Measurements from ENCODE around the gene TBX4. TPM values are rescaled to one million over a fixed set of nuclear protein-coding genes. Genes with fewer than 3 reads are reported as not detected.

TBX4 gene
- total RNA-seq, 4 donors from 2014 or later: not detected

- Histone ChIP-seq H3K27me3 (no peaks in the 10 kb centered on the region), H3K9me3 (no peaks in the 10 kb centered on the region), H3K27ac (no peak overlapping the region), H3K4me3 (no peak overlapping the region), H3K36me3 (no peaks in the 10 kb centered on the region), H3K4me1 (peaks cover 0 to 2% (median 0%) of the 10 kb centered on the region in 4 donors)
- no peak for DNase-seq
- no peak for TF ChIP-seq POLR2A (IDR thresholded peaks at IDR 0.05)
- TF ChIP-seq CTCF (IDR thresholded peaks at IDR 0.05): no peak
These were observed 30.0 kb upstream of the TBX4 start for GRCh38 chr17:61422116-61422799.

GRCh38 chr17:61422869-61423268, 29.4 kb upstream of the TBX4 start:
- no peaks in the 10 kb centered on the region for H3K27me3 ChIP-seq
- H3K4me3 ChIP-seq: no peak overlapping the region
- H3K36me3 ChIP-seq: no peaks in the 10 kb centered on the region
- no peaks in the 10 kb centered on the region for H3K4me1 ChIP-seq
- no peak for DNase-seq
- no peaks in the 10 kb centered on the region for H3K9me3 ChIP-seq
- H3K27ac ChIP-seq: no peak overlapping the region
- TF ChIP-seq POLR2A (IDR thresholded peaks at IDR 0.05) (no peak), CTCF (IDR thresholded peaks at IDR 0.05) (no peak)

GRCh38 chr17:61423967-61424649, 28.1 kb upstream of the TBX4 start:
- no peaks in the 10 kb centered on the region for H3K4me1 ChIP-seq
- no peaks in the 10 kb centered on the region for H3K27me3 ChIP-seq
- H3K27ac ChIP-seq: no peak overlapping the region
- H3K4me3 ChIP-seq: no peak overlapping the region
- H3K9me3 ChIP-seq: no peaks in the 10 kb centered on the region
- DNase-seq: no peak
- TF ChIP-seq CTCF (IDR thresholded peaks at IDR 0.05) (no peak), POLR2A (IDR thresholded peaks at IDR 0.05) (no peak)
- no peaks in the 10 kb centered on the region for H3K36me3 ChIP-seq

GRCh38 chr17:61425682-61426481, 26.3 kb upstream of the TBX4 start:
- Histone ChIP-seq H3K27me3 (no peaks in the 10 kb centered on the region), H3K9me3 (no peaks in the 10 kb centered on the region), H3K4me1 (no peaks in the 10 kb centered on the region), H3K27ac (no peak overlapping the region), H3K36me3 (no peaks in the 10 kb centered on the region), H3K4me3 (no peak overlapping the region)
- peak in 2 of 6 experiments; percentile 11 to 23 for TF ChIP-seq CTCF (IDR thresholded peaks at IDR 0.05)
- TF ChIP-seq POLR2A (IDR thresholded peaks at IDR 0.05): no peak
- no peak for DNase-seq

- no peak overlapping the region for H3K27ac ChIP-seq
- H3K4me3 ChIP-seq: no peak overlapping the region
- H3K27me3 ChIP-seq: no peaks in the 10 kb centered on the region
- TF ChIP-seq POLR2A (IDR thresholded peaks at IDR 0.05) (no peak), CTCF (IDR thresholded peaks at IDR 0.05) (no peak)
- no peaks in the 10 kb centered on the region for H3K4me1 ChIP-seq
- H3K36me3 ChIP-seq: no peaks in the 10 kb centered on the region
- DNase-seq: no peak
- no peaks in the 10 kb centered on the region for H3K9me3 ChIP-seq
These were observed 25.5 kb upstream of the TBX4 start for GRCh38 chr17:61426482-61427304.

Measured in Peyer's patch (tissue), 4 donors.